RWPE1 (cell line): ENCODE results near the gene GSTA5.
"Not testable (repeated sequence)": the region's sequence is repeated elsewhere in the genome, so short reads cannot be mapped to it uniquely, and the experiment has no call there.

ENCODE experiments used
- CTCF ChIA-PET: fragments of 350-600 bp; sonication (Branson Sonifier 250); formaldehyde crosslinking; extraction: SDS; loops from one replicate; lab custom pipeline; 2021; lab: Yijun Ruan, JAX
- POLR2A ChIA-PET: fragments of 400-600 bp; formaldehyde crosslinking; extraction: SDS; loops from one replicate; lab custom pipeline; 2020; ENCODE audit warnings: antibody characterized with exemption; ENCODE audit not compliant: low non-redundant PET; lab: Yijun Ruan, JAX
- DNase-seq: peaks from one replicate; pipeline ENCODE4 v3.0.0; 2012; ENCODE audit warnings: low spot score
- H3K27ac ChIP-seq: fragments of 450-650 bp; 2 replicates; pipeline ENCODE4 v1.5.1; 2017
- CTCF ChIP-seq: fragments of 450-650 bp; conservative IDR thresholded peaks from 2 replicates; pipeline ENCODE4 v1.5.1; 2017; ENCODE audit warnings: low read depth, mild to moderate bottlenecking

GSTA5 gene

GRCh38 chr6:52877168-52877567 lies 36.6 kb upstream of the GSTA5 start:
- ChIA-PET CTCF (interaction anchor here (0.6 kb wide), 1 partner anchor 189 kb away, joined by 3 read pairs; no protein-coding TSS in a partner anchor), POLR2A (no interaction called here)
- H3K27ac ChIP-seq = no peak overlapping the region
- peak; percentile 51 for DNase-seq
- TF ChIP-seq CTCF = no peak

- ChIA-PET CTCF (no interaction called here), POLR2A (no interaction called here)
- no peak for DNase-seq
- TF ChIP-seq CTCF = no peak
- H3K27ac ChIP-seq = no peak overlapping the region
Measured at GRCh38 chr6:52876056-52876787, 35.6 kb upstream of the GSTA5 start.

DNA sequence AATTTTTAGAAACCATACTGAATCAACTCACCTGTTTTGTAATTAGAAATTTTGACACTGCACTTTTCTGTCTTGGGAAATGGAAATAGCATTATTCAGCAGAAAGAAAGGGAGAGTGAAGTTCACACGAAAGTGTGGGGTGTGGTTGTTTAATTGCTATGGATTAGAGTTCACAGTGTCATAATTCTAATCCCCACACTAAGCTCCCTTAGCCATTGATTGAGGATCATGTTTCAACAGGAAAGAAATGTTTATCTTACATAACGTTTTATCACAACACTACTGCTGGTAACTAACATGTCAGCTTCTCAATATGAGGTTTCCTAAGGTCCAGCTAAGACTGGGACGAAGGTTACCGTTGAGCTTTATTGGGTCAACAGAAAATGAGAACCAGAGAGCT lies 31.4 kb upstream of the GSTA5 start:
- no peak for TF ChIP-seq CTCF
- ChIA-PET CTCF (interaction anchor here (0.6 kb wide), 1 partner anchor 133 kb away, joined by 3 read pairs; no protein-coding TSS in a partner anchor), POLR2A (no interaction called here)
- no peak overlapping the region for H3K27ac ChIP-seq
- DNase-seq = no peak

- CTCF ChIA-PET = interaction anchor here (0.6 kb wide), 1 partner anchor 132 kb away, joined by 3 read pairs; no protein-coding TSS in a partner anchor
- no peak for TF ChIP-seq CTCF
Measured at GRCh38 chr6:52871621-52872020, 31.0 kb upstream of the GSTA5 start.

DNA sequence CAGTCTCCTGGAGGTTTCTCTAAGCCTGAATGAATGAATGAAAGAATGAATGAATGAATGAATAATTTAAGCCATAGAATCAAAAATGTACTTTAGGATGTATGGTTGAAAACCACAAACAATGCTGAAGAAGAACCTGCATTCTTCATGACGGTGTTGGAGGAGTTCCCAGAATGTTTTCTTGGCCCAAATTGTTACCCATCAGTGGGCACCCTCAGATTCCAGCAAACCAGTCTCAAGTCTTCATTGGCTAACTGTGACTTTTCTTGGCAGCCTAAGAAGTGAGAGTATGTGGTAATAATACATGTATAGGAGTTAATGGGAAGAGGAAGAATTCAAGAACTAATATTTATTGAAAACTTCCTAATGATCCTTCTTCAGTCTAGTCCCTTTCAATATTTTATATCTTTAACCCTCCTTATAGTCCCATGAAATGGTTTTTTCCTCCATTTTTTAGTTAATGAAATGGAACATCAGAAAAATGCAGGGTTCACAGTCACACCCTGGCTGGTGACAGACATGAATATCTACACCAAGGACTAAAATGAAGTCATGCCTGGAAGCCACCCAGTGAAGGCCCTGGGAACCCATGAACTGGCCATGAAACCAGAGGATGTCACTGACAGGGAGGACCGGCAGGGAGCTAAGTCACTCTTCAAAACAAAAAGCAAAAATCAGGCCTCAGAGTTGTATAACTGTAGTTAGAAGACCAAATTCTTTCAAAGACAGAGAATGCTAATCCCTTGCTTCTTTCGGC lies 29.9 kb upstream of the GSTA5 start:
- H3K27ac ChIP-seq, POLR2A ChIA-PET, DNase-seq, CTCF ChIA-PET: not testable (repeated sequence)

More at GRCh38 chr6:52871621-52872020, 31.0 kb upstream of the GSTA5 start:
- no peak overlapping the region for H3K27ac ChIP-seq
- POLR2A ChIA-PET = no interaction called here
- DNase-seq = no peak

GRCh38 chr6:52868899-52869298 lies 28.3 kb upstream of the GSTA5 start:
- H3K27ac ChIP-seq, DNase-seq, POLR2A ChIA-PET: not testable (repeated sequence)
- CTCF ChIA-PET = interaction anchor here (1.2 kb wide), 1 partner anchor 54 kb away, joined by 4 read pairs; no protein-coding TSS in a partner anchor

DNA sequence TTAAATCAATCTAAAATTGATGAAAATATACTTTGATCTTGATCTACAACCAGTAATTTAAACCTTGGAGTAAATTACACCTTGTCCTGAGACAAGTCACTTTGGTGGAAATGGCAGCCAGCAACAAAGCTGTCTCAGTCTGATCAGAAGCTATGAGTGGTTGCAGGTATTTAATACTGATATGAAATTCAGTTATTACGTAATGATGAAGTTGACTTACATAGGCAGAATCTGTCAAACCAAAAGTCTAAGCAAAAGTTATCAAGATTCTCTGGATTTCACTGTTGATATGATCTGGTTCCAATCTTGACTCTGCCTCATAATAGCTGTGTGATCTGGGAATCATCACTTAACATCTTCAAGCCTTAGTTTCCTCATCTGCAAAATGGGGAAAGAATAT lies 27.6 kb upstream of the GSTA5 start:
- H3K27ac ChIP-seq = no peak overlapping the region
- TF ChIP-seq CTCF = no peak
- ChIA-PET CTCF (interaction anchor here (0.6 to 1.2 kb wide), 3 partner anchors 17 to 108 kb away, joined by 3 to 4 read pairs (median 3); no protein-coding TSS in a partner anchor), POLR2A (no interaction called here)
- no peak for DNase-seq

DNA sequence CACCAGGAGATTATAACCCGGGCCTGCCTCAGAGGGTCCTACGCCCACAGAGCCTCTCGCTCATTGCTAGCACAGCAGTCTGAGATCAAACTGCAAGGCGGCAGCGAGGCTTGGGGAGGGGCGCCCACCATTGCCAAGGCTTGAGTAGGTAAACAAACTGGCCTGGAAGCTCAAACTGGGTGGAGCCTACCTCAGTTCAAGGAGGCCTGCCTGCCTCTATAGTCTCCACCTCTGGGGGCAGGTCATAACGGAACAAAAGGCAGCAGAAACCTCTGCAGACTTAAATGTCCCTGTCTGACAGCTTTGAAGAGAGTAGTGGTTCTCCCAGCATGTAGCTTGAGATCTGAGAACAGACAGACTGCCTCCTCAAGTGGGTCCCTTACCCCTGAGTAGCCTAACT lies 20.5 kb upstream of the GSTA5 start:
- POLR2A ChIA-PET, CTCF ChIA-PET, DNase-seq, H3K27ac ChIP-seq: not testable (repeated sequence)
